Calu3 (cell line): ENCODE results near the gene ABCC11. TPM values are rescaled to one million over a fixed set of nuclear protein-coding genes. Genes with fewer than 3 reads are reported as not detected.
A peak's percentile ranks its signal among the peaks of the same experiment; 100 is the strongest.
"Not testable (repeated sequence)": the region's sequence is repeated elsewhere in the genome, so short reads cannot be mapped to it uniquely, and the experiment has no call there.

Experiments used
- BruUV-seq: library from RNA; stranded (reverse); fragments of 400-500 nt; replicated peaks from 2 replicates; lab custom pipeline; 2021; lab: Mats Ljungman, UMichigan
- CTCF ChIA-PET: fragments of 300-600 bp; sonication (Branson Sonifier 250); formaldehyde crosslinking; loops from one replicate; lab custom pipeline; 2022; ENCODE audit warnings: antibody characterized with exemption; lab: Charles Lee
- DNase-seq: peaks from one replicate; pipeline ENCODE4 v3.0.0; 2022
- H3K27ac Mint-ChIP-seq: one replicate; pipeline ENCODE4 v1.8.0; 2022; ENCODE audit warnings: mixed read lengths; ENCODE audit not compliant: unreplicated experiment
- H3K27me3 Mint-ChIP-seq: one replicate; pipeline ENCODE4 v1.8.0; 2022; ENCODE audit warnings: mixed read lengths; ENCODE audit not compliant: unreplicated experiment
- H3K36me3 Mint-ChIP-seq: one replicate; pipeline ENCODE4 v1.8.0; 2022; ENCODE audit warnings: mild to moderate bottlenecking, moderate library complexity, mixed read lengths; ENCODE audit not compliant: insufficient read depth, unreplicated experiment
- H3K4me1 Mint-ChIP-seq: one replicate; pipeline ENCODE4 v1.8.0; 2022; ENCODE audit warnings: mild to moderate bottlenecking, low read depth, mixed read lengths; ENCODE audit not compliant: unreplicated experiment
- H3K4me3 Mint-ChIP-seq: one replicate; pipeline ENCODE4 v1.8.0; 2022; ENCODE audit warnings: mild to moderate bottlenecking, low read depth, moderate library complexity, mixed read lengths; ENCODE audit not compliant: unreplicated experiment
- H3K9me3 Mint-ChIP-seq: one replicate; pipeline ENCODE4 v1.8.0; 2022; ENCODE audit warnings: low read depth, mixed read lengths; ENCODE audit not compliant: unreplicated experiment
- intact Hi-C: fragments of 100-400 bp; cut with micrococcal nuclease; formaldehyde crosslinking; loops from one replicate; pipeline ENCODE4 v1.10.0; 2022; ENCODE audit not compliant: unreplicated experiment
- total RNA-seq: library from RNA; stranded (reverse); gene quantifications from 2 replicates; pipeline ENCODE4 v1.2.3, GENCODE V29; 2022
- TF ChIP-seq, protein P1 (sequence below): fragments of 200-600 bp; IDR thresholded peaks from one replicate; pipeline ENCODE4 v1.8.0; 2022; ENCODE audit warnings: antibody characterized with exemption; ENCODE audit not compliant: unreplicated experiment

ABCC11 gene
- total RNA-seq, 1 experiment from 2014 or later = 0.26 TPM

DNA sequence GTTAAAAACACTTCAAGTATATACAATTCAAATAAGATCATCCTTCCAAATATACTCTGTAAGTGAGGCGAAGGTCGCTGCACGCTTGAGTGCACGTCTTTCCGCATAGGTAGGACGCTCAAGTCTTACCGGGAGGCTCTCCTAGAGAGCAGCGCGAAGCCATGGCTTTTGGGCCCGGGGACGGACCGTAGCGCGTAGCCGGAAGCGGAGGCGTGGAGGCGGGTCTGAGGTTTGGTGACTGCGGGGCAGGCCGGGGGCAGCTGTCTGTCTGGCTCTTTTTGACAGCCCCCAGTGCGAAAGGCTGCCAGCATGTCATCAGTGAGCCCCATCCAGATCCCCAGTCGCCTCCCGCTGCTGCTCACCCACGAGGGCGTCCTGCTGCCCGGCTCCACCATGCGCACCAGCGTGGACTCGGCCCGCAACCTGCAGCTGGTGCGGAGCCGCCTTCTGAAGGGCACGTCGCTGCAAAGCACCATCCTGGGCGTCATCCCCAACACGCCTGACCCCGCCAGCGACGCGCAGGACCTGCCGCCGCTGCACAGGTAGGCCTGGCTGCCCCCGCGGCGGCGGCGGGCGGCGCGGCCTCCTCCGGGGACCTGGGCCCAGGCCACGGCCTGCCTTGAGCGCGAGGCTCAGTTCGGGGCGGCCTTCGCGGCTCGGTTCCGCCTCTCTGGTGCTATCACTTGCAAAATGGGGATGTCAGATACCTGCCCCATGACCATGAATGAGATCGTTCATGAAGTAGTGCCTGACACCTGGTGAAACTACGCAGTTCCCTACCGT is 3.1 kb downstream of the ABCC11 start, which contains the start of gene LONP2:
LONP2 (plus strand) TSS at position 221 of the 783 bp plus-strand sequence; CDS start at position 310, 89 bp downstream.
- TF ChIP-seq, protein P1, sequence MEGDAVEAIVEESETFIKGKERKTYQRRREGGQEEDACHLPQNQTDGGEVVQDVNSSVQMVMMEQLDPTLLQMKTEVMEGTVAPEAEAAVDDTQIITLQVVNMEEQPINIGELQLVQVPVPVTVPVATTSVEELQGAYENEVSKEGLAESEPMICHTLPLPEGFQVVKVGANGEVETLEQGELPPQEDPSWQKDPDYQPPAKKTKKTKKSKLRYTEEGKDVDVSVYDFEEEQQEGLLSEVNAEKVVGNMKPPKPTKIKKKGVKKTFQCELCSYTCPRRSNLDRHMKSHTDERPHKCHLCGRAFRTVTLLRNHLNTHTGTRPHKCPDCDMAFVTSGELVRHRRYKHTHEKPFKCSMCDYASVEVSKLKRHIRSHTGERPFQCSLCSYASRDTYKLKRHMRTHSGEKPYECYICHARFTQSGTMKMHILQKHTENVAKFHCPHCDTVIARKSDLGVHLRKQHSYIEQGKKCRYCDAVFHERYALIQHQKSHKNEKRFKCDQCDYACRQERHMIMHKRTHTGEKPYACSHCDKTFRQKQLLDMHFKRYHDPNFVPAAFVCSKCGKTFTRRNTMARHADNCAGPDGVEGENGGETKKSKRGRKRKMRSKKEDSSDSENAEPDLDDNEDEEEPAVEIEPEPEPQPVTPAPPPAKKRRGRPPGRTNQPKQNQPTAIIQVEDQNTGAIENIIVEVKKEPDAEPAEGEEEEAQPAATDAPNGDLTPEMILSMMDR = no peak
- no TSS peak for BruUV-seq
- intact Hi-C loops = no loop called here
- no peaks in the 10 kb centered on the region for H3K27me3 Mint-ChIP-seq
- peaks cover 9% of the 10 kb centered on the region for H3K4me1 Mint-ChIP-seq
- CTCF ChIA-PET = interaction anchor here (1.3 kb wide), 1 partner anchor 12 kb away, joined by 5 read pairs; no protein-coding TSS in a partner anchor
- H3K9me3 Mint-ChIP-seq = peaks cover 2% of the 10 kb centered on the region
- H3K36me3 Mint-ChIP-seq = peaks cover 22% of the 10 kb centered on the region
- peak; percentile 96 for DNase-seq
- peak within 1 kb of the TSS; percentile 88 for H3K4me3 Mint-ChIP-seq
- peak within 1 kb of the TSS; percentile 90 for H3K27ac Mint-ChIP-seq

DNA sequence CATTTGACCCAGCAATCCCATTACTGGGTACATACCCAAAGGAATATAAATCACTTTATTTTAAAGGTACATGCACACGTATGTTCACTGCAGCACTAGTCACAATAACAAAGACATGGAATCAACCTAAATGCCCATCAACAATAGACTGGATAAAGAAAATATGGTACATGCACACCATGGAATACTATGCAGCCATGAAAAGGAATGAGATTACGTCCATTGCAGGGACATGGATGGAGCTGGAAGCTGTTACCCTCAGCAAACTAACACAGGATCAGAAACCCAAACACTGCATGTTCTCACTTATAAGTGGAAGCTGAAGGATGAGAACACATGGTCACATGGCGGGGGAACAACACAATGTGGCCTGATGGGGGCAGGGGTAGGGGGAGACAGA is 7.2 kb downstream of the ABCC11 start:
- CTCF ChIA-PET = interaction anchor here (0.7 kb wide), 1 partner anchor 18 kb away, joined by 4 read pairs; no protein-coding TSS in a partner anchor
- intact Hi-C loops, BruUV-seq, H3K27me3 Mint-ChIP-seq, H3K4me3 Mint-ChIP-seq, H3K9me3 Mint-ChIP-seq, H3K27ac Mint-ChIP-seq, DNase-seq: not testable (repeated sequence)
- Mint-ChIP-seq H3K4me1 (peaks cover 11% of the 10 kb centered on the region), H3K36me3 (peaks cover 20% of the 10 kb centered on the region)

DNA sequence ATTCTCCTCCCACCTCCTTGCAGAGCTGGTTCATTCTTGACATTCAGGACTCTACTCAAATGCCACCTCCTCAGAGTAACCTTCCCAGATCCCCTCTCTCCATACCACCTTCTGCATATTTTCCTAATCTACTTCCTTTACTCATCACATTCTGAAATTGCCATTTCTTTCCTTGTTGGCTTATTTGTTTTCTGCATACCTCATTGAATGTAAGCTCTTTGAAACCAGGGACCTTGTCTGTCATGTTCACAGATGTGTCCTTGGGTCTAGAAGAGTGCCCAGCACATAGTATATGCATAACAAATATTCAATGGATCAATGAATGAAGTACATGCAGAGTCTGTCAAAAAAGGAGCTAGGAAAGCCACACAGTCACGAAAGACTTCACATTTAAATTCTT is 11.1 kb downstream of the ABCC11 start:
- Mint-ChIP-seq H3K4me1 (peaks cover 17% of the 10 kb centered on the region), H3K27ac (no peak overlapping the region), H3K4me3 (no peak overlapping the region), H3K36me3 (no peaks in the 10 kb centered on the region), H3K9me3 (peaks cover 2% of the 10 kb centered on the region), H3K27me3 (no peaks in the 10 kb centered on the region)
- CTCF ChIA-PET = no interaction called here
- no TSS peak for BruUV-seq
- DNase-seq = no peak
- intact Hi-C loops = loop anchor here (5.0 kb wide), 1 partner anchor 86 kb away; no protein-coding TSS in a partner anchor
- TF ChIP-seq, protein P1 = no peak

DNA sequence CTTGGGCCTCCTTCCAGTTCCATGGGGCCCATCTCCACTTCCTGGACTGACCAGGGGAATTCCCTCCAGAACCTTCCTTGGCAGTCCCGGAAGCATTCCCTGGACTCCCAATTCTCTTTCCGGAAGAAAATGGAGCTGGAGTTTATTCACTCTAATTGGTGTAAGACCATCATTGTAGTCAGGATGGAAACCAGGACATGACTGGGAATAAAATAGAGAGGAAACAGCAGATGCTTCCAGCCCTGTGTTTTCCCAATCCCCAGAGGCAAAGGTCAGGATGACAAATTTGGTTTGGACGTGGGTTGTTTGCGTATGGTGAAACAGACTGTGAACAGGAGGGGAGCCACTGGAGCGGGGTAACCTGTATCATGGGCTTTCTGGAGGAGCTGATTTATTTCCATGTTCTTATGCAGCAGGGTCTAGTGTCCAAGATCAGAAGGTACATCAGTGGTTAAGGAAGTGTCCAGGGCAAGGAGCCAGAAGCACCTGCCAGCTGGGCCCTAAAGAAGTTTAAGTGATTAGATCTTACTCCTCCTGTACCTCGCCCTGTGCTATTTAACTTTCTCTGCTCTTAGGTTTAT is 11.7 kb downstream of the ABCC11 start:
- peaks cover 20% of the 10 kb centered on the region for H3K4me1 Mint-ChIP-seq
- H3K27me3 Mint-ChIP-seq = no peaks in the 10 kb centered on the region
- DNase-seq = no peak
- H3K27ac Mint-ChIP-seq = no peak overlapping the region
- H3K36me3 Mint-ChIP-seq = no peaks in the 10 kb centered on the region
- BruUV-seq = no TSS peak
- TF ChIP-seq, protein P1 = no peak
- intact Hi-C loops = loop anchor here (5.0 kb wide), 1 partner anchor 87 kb away; no protein-coding TSS in a partner anchor
- CTCF ChIA-PET = no interaction called here
- peaks cover 2% of the 10 kb centered on the region for H3K9me3 Mint-ChIP-seq
- no peak overlapping the region for H3K4me3 Mint-ChIP-seq
